ENCODE data around the gene STK39.

DNA sequence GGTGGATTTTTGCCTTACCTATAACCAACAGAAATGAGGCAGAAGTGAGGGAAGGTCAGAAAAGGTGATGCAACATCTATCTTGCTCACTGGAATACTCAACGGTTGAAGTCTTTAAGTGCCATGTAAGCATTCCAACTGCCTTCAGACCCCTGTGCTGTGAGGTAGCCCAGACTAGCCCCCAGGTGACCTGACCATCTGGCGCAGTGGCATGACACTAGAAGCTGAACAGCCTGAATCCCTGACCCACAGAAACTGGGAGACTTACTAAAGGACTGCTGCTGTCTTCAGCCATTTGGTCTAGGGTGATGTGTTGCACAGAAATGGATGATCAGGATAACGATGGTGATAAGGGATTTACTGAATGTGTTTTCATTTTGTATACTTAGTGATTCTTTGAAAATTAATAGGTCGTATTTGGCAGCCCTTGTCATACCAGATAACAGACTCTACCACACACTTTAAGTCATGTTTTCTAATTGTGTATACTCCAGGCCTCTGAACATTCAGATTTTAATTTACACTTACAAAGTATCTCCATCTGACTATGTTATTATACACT lies 161.5 kb downstream of the STK39 start:
- TF ChIP-seq, protein P1, sequence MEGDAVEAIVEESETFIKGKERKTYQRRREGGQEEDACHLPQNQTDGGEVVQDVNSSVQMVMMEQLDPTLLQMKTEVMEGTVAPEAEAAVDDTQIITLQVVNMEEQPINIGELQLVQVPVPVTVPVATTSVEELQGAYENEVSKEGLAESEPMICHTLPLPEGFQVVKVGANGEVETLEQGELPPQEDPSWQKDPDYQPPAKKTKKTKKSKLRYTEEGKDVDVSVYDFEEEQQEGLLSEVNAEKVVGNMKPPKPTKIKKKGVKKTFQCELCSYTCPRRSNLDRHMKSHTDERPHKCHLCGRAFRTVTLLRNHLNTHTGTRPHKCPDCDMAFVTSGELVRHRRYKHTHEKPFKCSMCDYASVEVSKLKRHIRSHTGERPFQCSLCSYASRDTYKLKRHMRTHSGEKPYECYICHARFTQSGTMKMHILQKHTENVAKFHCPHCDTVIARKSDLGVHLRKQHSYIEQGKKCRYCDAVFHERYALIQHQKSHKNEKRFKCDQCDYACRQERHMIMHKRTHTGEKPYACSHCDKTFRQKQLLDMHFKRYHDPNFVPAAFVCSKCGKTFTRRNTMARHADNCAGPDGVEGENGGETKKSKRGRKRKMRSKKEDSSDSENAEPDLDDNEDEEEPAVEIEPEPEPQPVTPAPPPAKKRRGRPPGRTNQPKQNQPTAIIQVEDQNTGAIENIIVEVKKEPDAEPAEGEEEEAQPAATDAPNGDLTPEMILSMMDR (IDR thresholded peaks at IDR 0.05), result no peak
- TF ChIP-seq POLR2A (IDR thresholded peaks at IDR 0.05), result no peak

All from heart left ventricle (tissue), 13 donors.